Gastrocnemius medialis (tissue), 4 donors: Measurements from ENCODE around the gene ZNF677. TPM values are rescaled to one million over a fixed set of nuclear protein-coding genes. Genes with fewer than 3 reads are reported as not detected.

Experiments
- ATAC-seq, 2 donors: fragments of 150-250 bp; one replicate each; pipeline ENCODE4 v1.9.1; 2016
- DNase-seq, 2 donors: peaks; one replicate each; pipeline ENCODE4 v3.0.0-alpha.2; 2019
- H3K27ac ChIP-seq, 4 donors: fragments of 200-600 bp; sonication (generic); 1 replicate in 1 of 4; 2 replicates in 3 of 4; pipeline ENCODE4 v1.5.1; 2016 to 2018; ENCODE audit warnings: mild to moderate bottlenecking in 2 of 4, moderate library complexity in 1 of 4
- H3K27me3 ChIP-seq, 3 donors: fragments of 200-600 bp; sonication (generic) in 2 of 3; 1 replicate in 1 of 3; 2 replicates in 2 of 3; pipeline versions ENCODE4 v1.5.1 to v1.6.0; 2016 to 2019; ENCODE audit warnings: mild to moderate bottlenecking in 1 of 3, moderate library complexity in 1 of 3
- H3K36me3 ChIP-seq, 2 donors: fragments of 200-600 bp; sonication (generic) in 1 of 2; one replicate each; pipeline ENCODE4 v1.5.1; 2017 to 2018
- H3K4me1 ChIP-seq, 2 donors: fragments of 200-600 bp; sonication (generic) in 1 of 2; one replicate each; pipeline ENCODE4 v1.5.1; 2016 to 2017; ENCODE audit warnings: mild to moderate bottlenecking in 2 of 2
- H3K4me3 ChIP-seq, 4 donors: fragments of 200-600 bp; sonication (generic) in 3 of 4; 1 replicate in 1 of 4; 2 replicates in 3 of 4; pipeline ENCODE4 v1.5.1; 2016 to 2019; ENCODE audit warnings: mild to moderate bottlenecking in 2 of 4
- H3K9me3 ChIP-seq, 3 donors: fragments of 200-600 bp; sonication (generic) in 2 of 3; 1 replicate in 1 of 3; 2 replicates in 2 of 3; pipeline ENCODE4 v1.5.1; 2016 to 2019
- CTCF ChIP-seq, 5 experiments: fragments of 450-650 bp in 3 of 5; fragments of 200-600 bp in 2 of 5; sonication (generic) in 2 of 5; IDR thresholded peaks in 4 of 5; conservative IDR thresholded peaks in 1 of 5; 1 replicate in 4 of 5; 2 replicates in 1 of 5; pipeline ENCODE4 v1.5.1; 2016 to 2019; ENCODE audit warnings: antibody characterized with exemption in 5 of 5, mild to moderate bottlenecking in 3 of 5, moderate library complexity in 3 of 5
- POLR2A ChIP-seq, 2 donors: fragments of 450-650 bp; IDR thresholded peaks; one replicate each; pipeline ENCODE4 v1.6.1; 2017; ENCODE audit warnings: antibody characterized with exemption in 2 of 2, mild to moderate bottlenecking in 2 of 2, moderate library complexity in 2 of 2
- in situ Hi-C, 4 donors: fragments of 200-750 bp; cut with MboI; loops; one replicate each; pipeline versions ENCODE4 v1.15.0 to v1.8.0; 2017; ENCODE audit warnings: low sequenced_read_pairs in 4 of 4
- intact Hi-C: fragments of 100-400 bp; cut with DNase I; formaldehyde crosslinking; loops from one replicate; pipeline ENCODE4 v1.15.1; 2023; ENCODE audit warnings: low total_unique reads
- total RNA-seq, 4 donors: library from RNA; depleted of rRNA; stranded (reverse); fragments of >200 nt; gene quantifications; one replicate each; pipeline versions ENCODE4 v1.1.0 to v1.2.3, GENCODE V29; 2016

The ZNF677 gene
- total RNA-seq, 4 donors from 2014 or later = 1.7 to 7.2 (median 4.8) TPM

- Histone ChIP-seq H3K4me1 (peaks cover 3 to 5% of the 10 kb centered on the region in 2 donors), H3K4me3 (peak overlapping the region; percentile 64 to 79 (median 74)), H3K27ac (peak overlapping the region; percentile 58 to 80 (median 72)), H3K36me3 (no peaks in the 10 kb centered on the region), H3K9me3 (no peaks in the 10 kb centered on the region), H3K27me3 (no peaks in the 10 kb centered on the region)
- ATAC-seq (peak; percentile 79 to 86), DNase-seq (peak; percentile 81 to 82)
- intact Hi-C loops = loop anchor here (5.0 to 10.0 kb wide), 7 partner anchors 40 to 825 kb away; partner anchors contain the start of genes ZNF347, ZNF525, ZNF677 and ZNF761
- TF ChIP-seq POLR2A (IDR thresholded peaks at IDR 0.05) (peak; percentile 32 to 34), CTCF (IDR thresholded peaks at IDR 0.05 in 4 of 5, conservative IDR thresholded peaks at IDR 0.05 in 1 of 5) (no peak)
- in situ Hi-C loops = loop anchor here in 1 of 4 donors (25.0 kb wide), 1 partner anchor 315 kb away; no protein-coding TSS in a partner anchor
Observed at GRCh38 chr19:53196777-53197396, 57.8 kb downstream of the ZNF677 start.

GRCh38 chr19:53195265-53195903 is 59.3 kb downstream of the ZNF677 start:
- no peak overlapping the region for H3K4me3 ChIP-seq
- ATAC-seq (peak; percentile 47 to 53), DNase-seq (peak; percentile 8 to 39)
- TF ChIP-seq POLR2A (IDR thresholded peaks at IDR 0.05) = no peak
- peak; percentile 25 to 71 (median 62) for TF ChIP-seq CTCF (IDR thresholded peaks at IDR 0.05 in 4 of 5, conservative IDR thresholded peaks at IDR 0.05 in 1 of 5)
- peaks cover 3 to 5% of the 10 kb centered on the region in 2 donors for H3K4me1 ChIP-seq
- H3K36me3 ChIP-seq = no peaks in the 10 kb centered on the region
- intact Hi-C loops = loop anchor here (5.0 to 10.0 kb wide), 7 partner anchors 38 to 827 kb away; partner anchors contain the start of genes ZNF347, ZNF525, ZNF677 and ZNF761
- in situ Hi-C loops = loop anchor here in 1 of 4 donors (25.0 kb wide), 1 partner anchor 317 kb away; no protein-coding TSS in a partner anchor
- H3K9me3 ChIP-seq = no peaks in the 10 kb centered on the region
- no peak overlapping the region for H3K27ac ChIP-seq
- H3K27me3 ChIP-seq = no peaks in the 10 kb centered on the region

GRCh38 chr19:53193535-53194222 is 61.0 kb downstream of the ZNF677 start:
- peak overlapping the region; percentile 56 to 71 (median 66) for H3K4me3 ChIP-seq
- DNase-seq = no peak
- intact Hi-C loops (loop anchor here (10.0 kb wide), 2 partner anchors 241 to 271 kb away; partner anchors contain the start of genes ZNF761 and ZNF813), in situ Hi-C loops (loop anchor here in 1 of 4 donors (25.0 kb wide), 1 partner anchor 319 kb away; no protein-coding TSS in a partner anchor)
- H3K27ac ChIP-seq = no peak overlapping the region
- no peaks in the 10 kb centered on the region for H3K27me3 ChIP-seq
- H3K4me1 ChIP-seq = peaks cover 3 to 5% of the 10 kb centered on the region in 2 donors
- H3K36me3 ChIP-seq = no peaks in the 10 kb centered on the region
- ATAC-seq = no peak
- TF ChIP-seq CTCF (IDR thresholded peaks at IDR 0.05 in 4 of 5, conservative IDR thresholded peaks at IDR 0.05 in 1 of 5) (no peak), POLR2A (IDR thresholded peaks at IDR 0.05) (no peak)
- H3K9me3 ChIP-seq = no peaks in the 10 kb centered on the region

- TF ChIP-seq POLR2A (IDR thresholded peaks at IDR 0.05) (no peak), CTCF (IDR thresholded peaks at IDR 0.05 in 4 of 5, conservative IDR thresholded peaks at IDR 0.05 in 1 of 5) (no peak)
- H3K9me3 ChIP-seq = no peaks in the 10 kb centered on the region
- peak; percentile 66 to 68 for DNase-seq
- no peaks in the 10 kb centered on the region for H3K36me3 ChIP-seq
- in situ Hi-C loops (loop anchor here in 1 of 4 donors (25.0 kb wide), 1 partner anchor 319 kb away; no protein-coding TSS in a partner anchor), intact Hi-C loops (loop anchor here (10.0 kb wide), 2 partner anchors 242 to 272 kb away; partner anchors contain the start of genes ZNF761 and ZNF813)
- ATAC-seq = peak; percentile 58
- H3K27ac ChIP-seq = peak within 1 kb of the TSS; percentile 57 to 70 (median 63)
- peak within 1 kb of the TSS; percentile 56 to 71 (median 66) for H3K4me3 ChIP-seq
- H3K27me3 ChIP-seq = no peaks in the 10 kb centered on the region
- H3K4me1 ChIP-seq = peaks cover 3 to 5% of the 10 kb centered on the region in 2 donors
Observed at GRCh38 chr19:53192771-53193534, 61.7 kb downstream of the ZNF677 start, which contains the start of gene ZNF665. Gene ZNF665 (minus strand): TSS chr19:53193358. CDS start chr19:53182898, 10,460 bp downstream.
